CD4-positive, alpha-beta T cell (primary cell): Measurements from ENCODE around the gene IQGAP2. TPM values are rescaled to one million over a fixed set of nuclear protein-coding genes. Genes with fewer than 3 reads are reported as not detected.

Source experiments
- ATAC-seq: fragments of 200-7000 bp; cut with Tn5 transposase; one replicate; pipeline ENCODE4 v1.10.0; 2022; ENCODE audit warnings: mild to moderate bottlenecking; ENCODE audit not compliant: poor library complexity
- CTCF ChIA-PET: fragments of 350-600 bp; sonication (Branson Sonifier 250); formaldehyde crosslinking; loops from one replicate; lab custom pipeline; 2021; ENCODE audit warnings: antibody characterized with exemption, inconsistent platforms; lab: Charles Lee
- POLR2A ChIA-PET: fragments of 350-600 bp; sonication (Branson Sonifier 250); formaldehyde crosslinking; loops from one replicate; lab custom pipeline; 2021; ENCODE audit warnings: antibody characterized with exemption, inconsistent platforms; lab: Charles Lee
- DNase-seq, 14 experiments: peaks; one replicate each; pipeline ENCODE4 v3.0.0-alpha.2; 2013 to 2020; ENCODE audit warnings: mixed read lengths in 2 of 14
- H3K27ac ChIP-seq, 2 donors: one replicate each; pipeline versions ENCODE4 v1.5.1 to v1.7.0; 2013; ENCODE audit warnings: low read length in 2 of 2, low read depth in 1 of 2, mild to moderate bottlenecking in 1 of 2
- H3K27me3 ChIP-seq, 2 experiments: 1 replicate in 1 of 2; 2 replicates in 1 of 2; pipeline versions ENCODE4 v1.6.1 to v1.7.0; 2013; ENCODE audit warnings: low read length in 2 of 2, control low read depth in 1 of 2, mild to moderate bottlenecking in 1 of 2, moderate library complexity in 1 of 2; ENCODE audit not compliant: insufficient read depth in 2 of 2, control insufficient read depth in 1 of 2
- H3K36me3 ChIP-seq: one replicate; pipeline ENCODE4 v1.6.1; 2013; ENCODE audit warnings: low read length, control low read depth; ENCODE audit not compliant: insufficient read depth
- H3K4me1 ChIP-seq: one replicate; pipeline ENCODE4 v1.6.1; 2013; ENCODE audit warnings: low read length, control low read depth; ENCODE audit not compliant: insufficient read depth
- H3K4me3 ChIP-seq: one replicate; pipeline ENCODE4 v1.5.1; 2013; ENCODE audit warnings: mild to moderate bottlenecking, low read length, moderate library complexity
- H3K9me3 ChIP-seq, 2 experiments: 1 replicate in 1 of 2; 2 replicates in 1 of 2; pipeline versions ENCODE4 v1.6.1 to v1.7.0; 2013; ENCODE audit warnings: low read length in 2 of 2, mild to moderate bottlenecking in 2 of 2, control low read depth in 1 of 2, moderate library complexity in 1 of 2; ENCODE audit not compliant: control insufficient read depth in 1 of 2, insufficient read depth in 1 of 2
- H3K27ac Mint-ChIP-seq: one replicate; pipeline ENCODE4 v1.8.0; 2020; ENCODE audit warnings: mixed read lengths
- H3K27me3 Mint-ChIP-seq: one replicate; pipeline ENCODE4 v1.8.0; 2021; ENCODE audit warnings: mixed read lengths
- H3K36me3 Mint-ChIP-seq: one replicate; pipeline ENCODE4 v1.8.0; 2021; ENCODE audit warnings: low read depth, mixed read lengths
- H3K4me1 Mint-ChIP-seq: one replicate; pipeline ENCODE4 v1.8.0; 2021; ENCODE audit warnings: low read depth, mixed read lengths
- H3K4me3 Mint-ChIP-seq: one replicate; pipeline ENCODE4 v1.8.0; 2020; ENCODE audit warnings: mild to moderate bottlenecking, mixed read lengths
- H3K9me3 Mint-ChIP-seq: one replicate; pipeline ENCODE4 v1.8.0; 2020; ENCODE audit warnings: mixed read lengths
- intact Hi-C, 2 experiments: fragments of 100-400 bp; cut with DNase I in 1 of 2; cut with micrococcal nuclease in 1 of 2; formaldehyde crosslinking; loops; one replicate each; pipeline versions ENCODE4 v1.15.1 to v1.9.0; 2023 to 2025; cut with DNase I, micrococcal nuclease
- total RNA-seq, 174 experiments: library from RNA in 2 of 174; stranded (reverse) in 2 of 174; gene quantifications; one replicate each; pipeline ENCODE4 v1.2.3 and lab custom pipeline; 2021 to 2026
- TF ChIP-seq, protein P1 (sequence below): fragments of 200-600 bp; IDR thresholded peaks from one replicate; pipeline ENCODE4 v1.8.0; 2022; ENCODE audit warnings: antibody characterized with exemption, mild to moderate bottlenecking

IQGAP2 gene
- total RNA-seq, 2 experiments from 2014 or later, result 58.8 TPM

DNA sequence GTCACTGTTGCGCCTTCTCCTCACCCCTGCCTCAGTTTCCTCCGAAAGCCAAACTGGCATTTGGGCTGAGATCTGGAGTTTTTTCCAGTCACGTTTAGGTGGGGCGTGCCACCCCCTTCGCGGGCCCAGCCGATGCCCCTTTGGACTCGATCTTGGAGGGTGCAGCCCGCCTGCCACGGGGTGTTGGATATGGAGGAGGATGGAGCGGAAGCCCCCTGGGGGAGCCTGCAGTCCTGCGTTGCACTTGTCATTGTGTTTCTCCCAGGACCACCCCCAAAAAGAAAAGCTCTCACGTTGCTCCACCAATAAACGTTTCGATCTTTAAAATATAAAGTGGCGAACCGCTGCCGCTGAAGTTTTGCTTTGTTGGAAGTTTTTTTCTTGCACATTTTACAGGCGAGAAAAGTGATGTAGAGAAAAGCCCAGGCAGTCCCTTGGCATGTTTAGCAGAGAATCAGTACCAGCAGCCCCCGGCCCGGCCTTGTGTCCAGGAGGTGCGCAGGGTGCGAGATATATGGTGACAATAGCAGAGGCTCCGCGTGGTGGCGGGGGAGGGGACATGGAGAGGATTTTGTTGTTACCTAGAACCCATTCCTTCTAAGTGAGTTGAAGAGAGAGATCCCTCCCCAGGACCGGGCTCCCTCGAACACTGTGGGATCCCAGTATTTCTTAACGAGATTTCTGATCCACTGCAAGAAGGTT lies 313.5 kb downstream of the IQGAP2 start:
- H3K27ac ChIP-seq, result no peak overlapping the region
- DNase-seq, result peak in 2 of 14 experiments; percentile 13 to 34

DNA sequence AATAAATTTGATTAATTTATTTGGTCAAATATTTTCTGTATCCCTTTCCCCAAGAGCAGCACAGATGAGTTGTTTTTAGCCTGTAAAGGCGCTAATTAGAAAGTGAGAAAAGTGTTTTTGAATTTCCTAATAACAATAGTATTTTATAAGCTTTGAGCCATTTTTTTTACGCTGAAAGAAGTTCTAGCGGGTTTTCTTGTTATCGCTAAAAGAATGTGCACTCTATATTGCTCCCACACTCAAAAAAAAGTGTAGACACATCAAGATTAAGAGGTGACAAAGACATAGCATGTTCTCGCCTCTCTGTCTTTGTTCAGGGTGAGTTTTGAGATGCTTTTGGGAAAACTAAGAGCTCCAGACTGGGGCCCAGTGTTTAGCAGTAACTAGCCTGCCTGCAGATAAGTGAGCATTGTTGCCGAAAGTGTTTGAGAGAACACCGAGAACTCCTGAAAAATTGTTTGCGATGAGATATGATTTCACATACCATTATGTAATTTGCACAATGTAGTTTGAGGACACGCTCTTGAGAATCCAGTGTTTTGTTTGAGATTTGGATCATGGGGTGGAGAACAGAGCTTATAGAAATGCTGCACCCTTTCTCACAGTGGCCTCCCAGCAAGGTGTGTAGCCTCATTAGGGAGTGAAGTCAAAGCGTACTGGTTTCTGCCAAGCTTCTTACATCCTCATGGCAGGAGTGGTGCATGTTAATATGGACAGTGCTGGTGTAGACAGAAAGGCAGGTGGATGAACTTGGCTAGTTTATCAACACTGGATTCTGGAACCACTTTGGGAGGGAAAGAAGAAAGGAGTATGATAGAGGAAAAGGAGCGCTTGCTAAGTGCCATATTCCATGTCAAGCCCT lies 314.4 kb downstream of the IQGAP2 start:
- Histone ChIP-seq H3K4me3 (peak overlapping the region; percentile 65), H3K27ac (no peak overlapping the region), H3K36me3 (no peaks in the 10 kb centered on the region), H3K4me1 (peaks cover 29% of the 10 kb centered on the region), H3K9me3 (peaks cover 0 to 3% of the 10 kb centered on the region in 2 experiments), H3K27me3 (peaks cover 18% of the 10 kb centered on the region in 2 experiments)
- TF ChIP-seq, protein P1, sequence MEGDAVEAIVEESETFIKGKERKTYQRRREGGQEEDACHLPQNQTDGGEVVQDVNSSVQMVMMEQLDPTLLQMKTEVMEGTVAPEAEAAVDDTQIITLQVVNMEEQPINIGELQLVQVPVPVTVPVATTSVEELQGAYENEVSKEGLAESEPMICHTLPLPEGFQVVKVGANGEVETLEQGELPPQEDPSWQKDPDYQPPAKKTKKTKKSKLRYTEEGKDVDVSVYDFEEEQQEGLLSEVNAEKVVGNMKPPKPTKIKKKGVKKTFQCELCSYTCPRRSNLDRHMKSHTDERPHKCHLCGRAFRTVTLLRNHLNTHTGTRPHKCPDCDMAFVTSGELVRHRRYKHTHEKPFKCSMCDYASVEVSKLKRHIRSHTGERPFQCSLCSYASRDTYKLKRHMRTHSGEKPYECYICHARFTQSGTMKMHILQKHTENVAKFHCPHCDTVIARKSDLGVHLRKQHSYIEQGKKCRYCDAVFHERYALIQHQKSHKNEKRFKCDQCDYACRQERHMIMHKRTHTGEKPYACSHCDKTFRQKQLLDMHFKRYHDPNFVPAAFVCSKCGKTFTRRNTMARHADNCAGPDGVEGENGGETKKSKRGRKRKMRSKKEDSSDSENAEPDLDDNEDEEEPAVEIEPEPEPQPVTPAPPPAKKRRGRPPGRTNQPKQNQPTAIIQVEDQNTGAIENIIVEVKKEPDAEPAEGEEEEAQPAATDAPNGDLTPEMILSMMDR, result no peak
- H3K27ac Mint-ChIP-seq, result no peak overlapping the region
- no peaks in the 10 kb centered on the region for H3K36me3 Mint-ChIP-seq
- peaks cover 54% of the 10 kb centered on the region for H3K27me3 Mint-ChIP-seq
- H3K4me1 Mint-ChIP-seq, result peaks cover 20% of the 10 kb centered on the region
- intact Hi-C loops, result no loop called here
- H3K4me3 Mint-ChIP-seq, result peak overlapping the region; percentile 77
- no peaks in the 10 kb centered on the region for H3K9me3 Mint-ChIP-seq
- ChIA-PET CTCF (interaction anchor here (1.1 to 1.6 kb wide), 4 partner anchors 15 to 57 kb away, joined by 3 to 11 read pairs (median 4); no protein-coding TSS in a partner anchor), POLR2A (interaction anchor here (1.2 to 1.8 kb wide), 2 partner anchors 15 to 57 kb away, joined by 4 read pairs; no protein-coding TSS in a partner anchor)
- ATAC-seq (no peak), DNase-seq (no peak)

More for the DNA sequence above, 313.5 kb downstream of the IQGAP2 start:
- H3K27me3 Mint-ChIP-seq, result peaks cover 54% of the 10 kb centered on the region
- intact Hi-C loops, result loop anchor here in 1 of 2 experiments (1.0 kb wide), 1 partner anchor 58 kb away; no protein-coding TSS in a partner anchor
- no peaks in the 10 kb centered on the region for H3K36me3 Mint-ChIP-seq
- H3K9me3 Mint-ChIP-seq, result no peaks in the 10 kb centered on the region
- Histone ChIP-seq H3K9me3 (peaks cover 0 to 3% of the 10 kb centered on the region in 2 experiments), H3K4me1 (peaks cover 29% of the 10 kb centered on the region), H3K36me3 (no peaks in the 10 kb centered on the region), H3K4me3 (peak overlapping the region; percentile 65), H3K27me3 (peaks cover 18% of the 10 kb centered on the region in 2 experiments)
- ChIA-PET POLR2A (interaction anchor here (1.2 to 1.8 kb wide), 2 partner anchors 16 to 58 kb away, joined by 4 read pairs; no protein-coding TSS in a partner anchor), CTCF (interaction anchor here (1.1 to 1.6 kb wide), 4 partner anchors 16 to 58 kb away, joined by 3 to 11 read pairs (median 4); no protein-coding TSS in a partner anchor)
- H3K4me1 Mint-ChIP-seq, result peaks cover 20% of the 10 kb centered on the region
- ATAC-seq, result no peak
- H3K4me3 Mint-ChIP-seq, result peak overlapping the region; percentile 77
- H3K27ac Mint-ChIP-seq, result no peak overlapping the region
- TF ChIP-seq, protein P1, result no peak

DNA sequence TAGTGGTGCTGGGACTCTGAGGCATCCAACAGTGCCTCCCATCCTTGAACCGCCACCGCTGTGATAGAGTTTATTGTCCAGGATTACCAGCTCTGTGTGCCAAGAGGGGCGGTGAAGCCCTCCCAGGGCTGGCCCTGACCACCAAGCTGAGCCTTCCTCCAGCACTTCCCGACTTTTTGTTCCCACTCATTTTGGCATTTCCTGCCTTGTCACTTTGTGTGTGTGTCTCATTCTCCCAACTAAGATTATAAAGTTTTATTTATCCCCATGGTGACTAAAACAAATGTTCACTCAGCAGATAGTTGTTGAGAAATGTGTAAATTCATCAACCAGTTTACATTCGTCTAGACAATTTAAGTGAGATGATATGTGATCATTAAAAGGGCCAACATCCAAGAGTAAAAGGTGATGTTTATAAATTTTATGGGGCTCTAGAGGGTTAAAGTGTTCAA lies 315.3 kb downstream of the IQGAP2 start:
- Mint-ChIP-seq H3K4me3 (peak overlapping the region; percentile 46), H3K36me3 (no peaks in the 10 kb centered on the region), H3K27me3 (peaks cover 54% of the 10 kb centered on the region), H3K4me1 (peaks cover 20% of the 10 kb centered on the region), H3K9me3 (no peaks in the 10 kb centered on the region), H3K27ac (no peak overlapping the region)
- Histone ChIP-seq H3K27ac (no peak overlapping the region), H3K27me3 (peaks cover 18% of the 10 kb centered on the region in 2 experiments), H3K36me3 (no peaks in the 10 kb centered on the region), H3K4me3 (no peak overlapping the region), H3K4me1 (peaks cover 29% of the 10 kb centered on the region), H3K9me3 (peaks cover 0 to 3% of the 10 kb centered on the region in 2 experiments)
- intact Hi-C loops, result no loop called here
- TF ChIP-seq, protein P1, result no peak
- no peak for ATAC-seq
- CTCF ChIA-PET, result no interaction called here
- no peak for DNase-seq
- POLR2A ChIA-PET, result no interaction called here
